KBM-7 (cell line): ENCODE measurements around the gene FBXL7.

Experiments used
- DNase-seq: peaks from one replicate; pipeline ENCODE4 v3.0.0-alpha.2; 2015
- in situ Hi-C: fragments of 300-500 bp; cut with MboI; formaldehyde crosslinking; loops from 2 replicates; pipeline ENCODE4 v1.14.3; 2020; ENCODE audit warnings: low sequenced_read_pairs, low pct_unique_long_range_greater_than_20kb, mixed read lengths

Gene FBXL7

DNA sequence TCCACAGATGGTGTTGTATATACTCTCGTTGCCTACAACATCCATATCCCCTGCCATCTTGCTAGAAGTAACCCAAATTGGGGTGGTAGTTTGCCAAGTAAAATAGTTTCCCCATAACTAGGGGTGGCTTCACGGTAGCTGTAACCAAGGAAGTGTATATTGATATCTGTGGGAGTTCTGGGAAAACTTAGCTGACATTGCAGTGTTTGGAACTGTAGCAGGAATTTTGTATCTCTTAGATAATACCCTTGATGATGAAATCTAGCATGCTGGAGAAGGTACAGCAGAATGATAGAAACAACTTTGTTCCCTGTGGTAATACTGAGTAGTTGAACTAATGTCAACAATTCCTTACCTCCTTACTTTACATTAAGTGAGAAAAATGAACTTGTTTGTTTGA is 29.8 kb downstream of the FBXL7 start:
- in situ Hi-C loops, result no loop called here

DNA sequence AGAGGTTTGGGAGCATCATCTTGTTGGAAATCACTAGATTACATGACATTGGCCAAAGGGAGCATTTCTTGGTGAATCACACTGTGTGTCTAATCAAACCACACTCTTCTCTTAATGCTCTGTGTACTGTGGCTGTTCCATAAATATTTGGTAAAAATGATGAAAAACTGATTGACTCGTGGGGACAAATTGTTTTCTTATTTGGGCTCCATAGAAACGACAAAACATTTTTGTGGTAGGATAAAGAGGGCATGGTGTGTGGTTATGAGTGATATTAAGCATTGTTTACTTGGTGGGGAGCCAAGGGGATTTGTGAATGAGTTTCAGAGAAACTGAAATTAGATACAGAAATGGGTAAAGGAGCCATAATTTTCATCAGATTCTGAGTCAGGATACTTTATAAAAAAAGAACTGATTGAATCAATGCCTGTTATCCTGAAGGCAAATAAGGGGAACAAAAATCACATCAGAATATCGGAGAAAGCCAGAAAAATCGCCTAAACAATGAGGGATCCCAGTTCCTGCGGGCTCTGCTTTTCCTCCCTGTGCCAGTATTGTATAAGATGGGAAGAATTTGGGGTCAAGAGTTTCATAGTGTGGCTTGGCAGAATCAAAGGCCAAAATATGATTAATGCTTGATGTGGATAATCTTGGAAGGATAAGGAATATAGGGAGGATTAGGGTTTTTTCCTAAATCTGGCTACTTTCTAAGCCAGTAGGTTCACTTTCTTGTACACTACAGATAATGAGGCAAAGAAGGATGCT is 33.3 kb downstream of the FBXL7 start:
- in situ Hi-C loops, result no loop called here
- DNase-seq, result no peak

More for the DNA sequence above, 29.8 kb downstream of the FBXL7 start:
- DNase-seq, result no peak

- DNase-seq, result no peak
These were observed 36.0 kb downstream of the FBXL7 start for GRCh38 chr5:15535938-15536337.

GRCh38 chr5:15538516-15538915 is 38.5 kb downstream of the FBXL7 start:
- in situ Hi-C loops, result no loop called here

More at GRCh38 chr5:15535938-15536337, 36.0 kb downstream of the FBXL7 start:
- in situ Hi-C loops, result no loop called here

GRCh38 chr5:15539951-15540350 is 40.0 kb downstream of the FBXL7 start:
- in situ Hi-C loops, result no loop called here
- no peak for DNase-seq

More at GRCh38 chr5:15538516-15538915, 38.5 kb downstream of the FBXL7 start:
- no peak for DNase-seq

DNA sequence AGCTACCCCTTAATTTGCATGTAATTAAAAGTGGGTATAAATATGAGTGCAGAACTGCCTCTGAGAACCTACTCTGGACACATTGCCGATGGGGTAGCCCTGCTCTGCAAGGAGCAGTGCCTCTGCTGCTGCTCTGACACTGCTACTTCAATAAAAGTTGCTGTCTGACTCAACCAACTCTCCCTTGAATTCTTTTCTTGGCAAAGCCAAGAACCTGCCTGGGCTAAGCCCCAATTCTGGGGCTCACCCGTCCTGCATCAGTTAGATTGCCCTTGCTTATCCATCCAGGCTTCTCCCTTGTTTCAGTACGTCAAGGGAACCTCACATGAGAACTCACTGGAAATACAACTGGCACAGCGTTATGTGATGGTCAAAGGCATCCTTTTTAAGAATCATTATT is 44.1 kb downstream of the FBXL7 start:
- DNase-seq, result no peak
- in situ Hi-C loops, result no loop called here

GRCh38 chr5:15545082-15545481 is 45.1 kb downstream of the FBXL7 start:
- no peak for DNase-seq
- in situ Hi-C loops, result no loop called here

GRCh38 chr5:15547261-15547839 is 47.4 kb downstream of the FBXL7 start:
- in situ Hi-C loops, result no loop called here
- no peak for DNase-seq

- in situ Hi-C loops, result no loop called here
- no peak for DNase-seq
These were observed 50.0 kb downstream of the FBXL7 start for GRCh38 chr5:15549961-15550360.

GRCh38 chr5:15550502-15551112 is 50.6 kb downstream of the FBXL7 start:
- DNase-seq, result no peak
- in situ Hi-C loops, result no loop called here

DNA sequence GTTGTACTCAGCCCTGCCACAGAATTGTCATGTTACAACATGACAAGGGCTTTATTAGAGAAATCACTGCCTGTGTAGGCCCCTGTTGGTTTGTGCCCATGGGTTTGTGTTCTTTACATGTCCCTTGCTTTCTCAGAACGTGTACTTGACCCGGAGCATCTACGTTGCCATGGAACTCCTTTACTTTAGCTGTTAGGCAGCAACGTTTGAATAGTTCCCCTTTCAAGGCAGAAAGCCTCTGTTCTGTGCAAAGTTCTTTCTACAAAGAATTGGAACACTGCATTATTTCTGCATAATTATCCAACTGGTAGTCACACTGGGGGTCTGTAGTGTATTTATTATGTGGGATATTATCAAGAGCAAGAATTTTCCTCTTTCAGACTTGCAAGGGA is 51.1 kb downstream of the FBXL7 start:
- DNase-seq, result no peak
- in situ Hi-C loops, result no loop called here

DNA sequence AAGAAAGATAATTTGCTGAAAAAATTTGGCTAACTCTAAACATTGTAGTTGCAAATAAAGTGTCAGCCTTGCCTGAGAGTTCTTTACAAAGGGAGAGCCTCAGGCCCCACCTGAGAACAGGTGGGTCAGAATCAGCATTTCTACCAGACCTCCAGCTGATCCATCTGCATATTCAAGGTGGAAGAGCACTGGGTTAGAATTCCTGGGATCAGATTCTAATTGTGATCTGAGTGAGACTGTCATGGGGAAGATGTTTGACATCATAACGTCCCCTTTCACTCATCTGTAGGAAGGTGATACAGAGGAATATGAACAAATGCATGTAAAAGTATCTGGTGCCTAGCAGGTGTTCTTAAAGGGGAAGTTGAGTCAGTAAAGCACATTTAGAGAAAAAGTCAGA is 54.6 kb downstream of the FBXL7 start:
- in situ Hi-C loops, result no loop called here
- no peak for DNase-seq

DNA sequence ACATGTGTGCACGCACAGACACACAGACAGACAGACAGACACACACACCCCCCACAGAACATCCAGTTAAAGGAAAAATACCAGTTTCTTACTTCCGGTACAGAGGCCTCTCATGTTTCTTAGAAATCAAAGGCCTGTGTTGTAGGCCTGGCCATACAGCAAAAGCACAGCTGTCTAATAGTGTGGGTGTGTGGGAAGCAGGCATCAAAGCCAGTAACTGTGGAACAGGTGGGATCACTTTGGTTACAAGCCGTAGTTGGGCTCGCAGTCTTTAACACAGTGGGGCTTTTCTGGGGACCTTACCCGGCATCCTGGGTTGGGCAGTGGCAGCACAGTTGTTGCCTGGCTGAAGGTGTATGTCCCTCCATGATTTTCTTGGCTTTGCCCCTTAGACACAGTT is 55.2 kb downstream of the FBXL7 start:
- in situ Hi-C loops, result no loop called here
- no peak for DNase-seq

DNA sequence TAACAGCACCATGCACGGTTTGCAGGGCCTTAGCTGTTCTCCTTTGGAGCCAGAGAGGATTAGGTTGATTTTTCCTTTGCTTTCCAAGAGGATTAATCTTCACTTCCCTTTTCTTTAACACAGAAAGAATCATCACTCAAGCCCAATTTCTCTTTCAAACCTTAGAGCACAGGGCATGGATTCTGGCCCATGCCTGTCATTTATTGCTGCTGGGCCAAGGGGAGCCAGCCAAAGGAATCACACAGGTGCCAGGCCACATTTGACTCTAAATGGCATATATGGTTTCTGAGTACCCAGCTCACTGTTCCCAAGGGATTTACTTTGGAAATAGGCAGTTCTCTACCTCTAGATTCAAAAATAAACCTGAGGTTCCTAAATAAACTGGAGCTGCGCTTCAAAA is 58.3 kb downstream of the FBXL7 start:
- in situ Hi-C loops, result no loop called here
- DNase-seq, result no peak

DNA sequence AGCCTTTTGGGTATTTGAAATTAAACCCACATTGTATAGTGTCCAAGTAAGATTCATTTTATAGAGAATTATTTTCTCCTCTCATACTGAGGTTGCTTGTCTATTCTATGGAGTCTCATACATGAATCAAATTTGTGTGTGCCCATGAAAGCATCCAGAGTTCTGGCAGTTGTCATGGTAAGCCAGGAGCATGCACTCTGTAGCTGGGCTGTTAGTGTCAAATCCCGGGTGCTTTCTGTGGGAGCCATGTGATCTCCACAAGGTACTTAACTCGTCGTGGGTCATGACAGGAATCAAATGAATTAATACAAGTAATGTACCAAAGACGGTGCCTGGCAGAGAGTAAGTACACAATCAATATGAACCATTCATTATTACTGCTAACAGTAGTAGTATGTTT is 58.7 kb downstream of the FBXL7 start:
- in situ Hi-C loops, result no loop called here
- no peak for DNase-seq

- in situ Hi-C loops, result no loop called here
- no peak for DNase-seq
These were observed 60.4 kb downstream of the FBXL7 start for GRCh38 chr5:15560421-15560820.

- in situ Hi-C loops, result no loop called here
These were observed 64.5 kb downstream of the FBXL7 start for GRCh38 chr5:15564523-15564922.

GRCh38 chr5:15564957-15565356 is 65.0 kb downstream of the FBXL7 start:
- DNase-seq, result no peak
- in situ Hi-C loops, result no loop called here

More at GRCh38 chr5:15564523-15564922, 64.5 kb downstream of the FBXL7 start:
- DNase-seq, result no peak

GRCh38 chr5:15566306-15566705 is 66.3 kb downstream of the FBXL7 start:
- in situ Hi-C loops, result no loop called here
- no peak for DNase-seq

DNA sequence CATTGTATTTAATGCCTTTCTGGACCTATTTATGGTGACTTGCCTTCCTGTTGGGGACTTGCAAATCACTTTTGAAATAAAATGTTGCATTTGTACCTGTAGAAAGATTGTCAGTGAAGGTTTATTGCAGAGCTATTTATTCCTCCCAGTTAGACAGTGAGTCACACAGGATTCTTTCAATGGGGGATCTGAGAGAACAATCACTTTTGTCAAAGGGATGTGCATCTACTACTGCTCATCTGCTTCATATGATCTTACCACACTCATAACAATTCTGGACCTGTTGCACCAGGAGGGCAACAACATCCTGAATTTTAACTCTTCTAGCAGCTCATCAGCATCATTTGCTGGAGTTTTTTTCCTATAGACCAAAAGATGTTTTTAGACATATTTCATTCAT is 66.8 kb downstream of the FBXL7 start:
- no peak for DNase-seq
- in situ Hi-C loops, result no loop called here

DNA sequence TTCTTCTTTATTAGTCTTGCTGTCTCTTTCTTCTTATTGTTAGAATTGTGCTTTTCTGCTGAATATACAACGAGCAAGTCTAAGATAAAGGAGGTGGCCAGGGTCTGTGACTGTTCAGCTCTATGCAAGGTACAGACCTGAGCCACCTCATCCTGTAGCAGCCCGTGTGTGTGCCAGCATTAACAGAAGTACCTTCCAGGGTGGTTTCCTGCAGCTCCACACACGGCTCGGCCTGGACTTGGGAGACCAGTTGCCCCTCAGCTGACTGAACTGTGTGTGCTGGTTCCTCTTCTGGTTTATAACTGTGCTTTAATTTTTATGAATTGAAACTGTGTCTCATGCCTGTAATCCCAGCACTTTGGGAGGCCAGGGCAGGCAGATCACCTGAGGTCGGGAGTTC is 70.5 kb downstream of the FBXL7 start:
- in situ Hi-C loops, result no loop called here
- DNase-seq, result no peak
